ENCODE results near the gene PARD3.

GRCh38 chr10:34382626-34383025 is 432.5 kb downstream of the PARD3 start:
- no peak for TF ChIP-seq CTCF (IDR thresholded peaks at IDR 0.05)
- TF ChIP-seq EP300 (IDR thresholded peaks at IDR 0.05), result no peak
- TF ChIP-seq POLR2A (IDR thresholded peaks at IDR 0.05), result no peak
- TF ChIP-seq POLR2AphosphoS5 (IDR thresholded peaks at IDR 0.05), result no peak
